Measurements from ENCODE around the gene KSR1. TPM values are rescaled to one million over a fixed set of nuclear protein-coding genes. Genes with fewer than 3 reads are reported as not detected.

Gene KSR1
- total and polyA plus RNA-seq, 2 of the 8 experiments (the other 6 are each of a cell fraction or from before 2014, with no cell fraction given) = 14.1 to 34.7 TPM

DNA sequence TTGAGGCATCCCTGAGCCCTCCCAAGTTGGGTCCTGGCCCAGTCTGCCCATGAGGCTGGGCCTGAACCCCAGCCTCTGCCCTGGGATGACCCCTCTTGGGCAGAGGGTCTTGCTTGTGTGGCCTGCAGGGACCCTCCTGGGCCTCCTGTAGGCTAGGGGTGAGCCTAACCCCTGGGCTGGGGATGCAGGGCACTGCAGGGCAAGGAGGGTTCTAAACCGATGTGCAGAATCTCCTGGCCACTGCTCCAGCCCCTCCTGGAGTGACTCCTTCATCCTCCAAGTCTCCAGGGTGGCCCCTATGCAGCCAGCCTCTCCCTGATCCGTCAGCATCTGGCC is 212.2 kb downstream of the KSR1 start:
- 91% methylated on average over 2 of the region's 2 CpGs; no CpG with 5 or more reads in 1 of the 2 experiments for WGBS, 2 experiments (ENCODE audit: extremely low coverage in 1 of 2, insufficient coverage in 1 of 2, insufficient read length in 1 of 2, insufficient replicate concordance in 2 of 2, low coverage in 1 of 2, low lambda C conversion rate in 2 of 2, missing lambda C conversion rate in 1 of 2)
- no peak for DNase-seq (ENCODE audit: low read depth in 1 of 2, low spot score in 2 of 2)
- CTCF ChIA-PET (ENCODE audit: partially characterized antibody) = no interaction called here

More for the DNA sequence above, 212.2 kb downstream of the KSR1 start:
- Histone ChIP-seq H3K36me3 (ENCODE audit: control insufficient read depth in 2 of 4, insufficient read depth in 4 of 4, low read length in 3 of 4) (no peaks in the 10 kb centered on the region), H3K9me3 (ENCODE audit: insufficient read depth in 2 of 2, low read depth in 1 of 2, low read length in 1 of 2) (no peaks in the 10 kb centered on the region), H2AFZ (ENCODE audit: low read length) (no peak overlapping the region), H3K23ac (ENCODE audit: insufficient read length) (no peak overlapping the region), H3K4me2 (ENCODE audit: insufficient read depth in 1 of 2, low read depth in 2 of 2, low read length in 2 of 2) (no peak overlapping the region), H3K27me3 (replicated peaks in 1 of 4; ENCODE audit: control insufficient read depth in 3 of 4, extremely low read depth in 1 of 4, insufficient read depth in 3 of 4, low read length in 3 of 4) (no peaks in the 10 kb centered on the region), H2BK20ac (ENCODE audit: low read length) (no peak overlapping the region), H3K4ac (replicated peaks; ENCODE audit: insufficient read length, low read depth, low read length) (no peak overlapping the region), H2AK5ac (ENCODE audit: low read depth, low read length) (no peak overlapping the region), H3K23me2 (ENCODE audit: low read depth, low read length) (no peaks in the 10 kb centered on the region), H3K18ac (ENCODE audit: extremely low read depth, low read length) (no peak overlapping the region), H2BK12ac (ENCODE audit: low read depth, low read length) (no peak overlapping the region), H3K4me1 (replicated peaks in 1 of 4; ENCODE audit: control insufficient read depth in 3 of 4, insufficient read depth in 4 of 4, low read length in 3 of 4) (no peaks in the 10 kb centered on the region), H3K14ac (ENCODE audit: insufficient read length) (no peak overlapping the region), H2BK15ac (ENCODE audit: low read length) (no peak overlapping the region), H3K56ac (replicated peaks; ENCODE audit: insufficient read length, low read depth, low read length) (no peak overlapping the region), H3K79me2 (ENCODE audit: control insufficient read depth in 1 of 2, insufficient read depth in 2 of 2, low read length in 2 of 2) (no peaks in the 10 kb centered on the region), H3K27ac (ENCODE audit: low read depth, low read length) (no peak overlapping the region), H4K5ac (ENCODE audit: insufficient read length, low read depth, low read length) (no peak overlapping the region), H2BK5ac (ENCODE audit: low read depth, low read length) (no peak overlapping the region), H3K4me3 (ENCODE audit: extremely low read depth in 1 of 4, insufficient read depth in 2 of 4, low read depth in 3 of 4, low read length in 4 of 4) (no peak overlapping the region), H2BK120ac (replicated peaks; ENCODE audit: low read depth, low read length) (no peak overlapping the region), H3K9ac (replicated peaks in 1 of 4; ENCODE audit: extremely low read depth in 1 of 4, low read depth in 3 of 4, low read length in 3 of 4) (no peak overlapping the region), H3K79me1 (ENCODE audit: low read depth, low read length) (no peaks in the 10 kb centered on the region), H4K91ac (replicated peaks; ENCODE audit: insufficient read length, low read length) (no peak overlapping the region), H4K8ac (ENCODE audit: extremely low read depth, insufficient read depth, low read length) (no peak overlapping the region), H4K20me1 (replicated peaks in 1 of 2; ENCODE audit: control insufficient read depth in 1 of 2, insufficient read depth in 2 of 2, low read length in 2 of 2) (peaks cover 0 to 2% of the 10 kb centered on the region in 2 experiments)
- POLR2A ChIA-PET (ENCODE audit: partially characterized antibody) = no interaction called here
- TF ChIP-seq SRF (IDR thresholded peaks at IDR 0.05; ENCODE audit: low read depth, low read length) (no peak), CTBP2 (IDR thresholded peaks at IDR 0.05; ENCODE audit: borderline replicate concordance, insufficient read depth, insufficient read length, low read length) (no peak), HDAC6 (IDR thresholded peaks at IDR 0.05; ENCODE audit: low read depth, low read length) (no peak), CHD1 (IDR thresholded peaks at IDR 0.05; ENCODE audit: low read depth, low read length) (no peak), GTF2F1 (IDR thresholded peaks at IDR 0.05; ENCODE audit: borderline replicate concordance, low read depth, low read length) (no peak), E2F6 (IDR thresholded peaks at IDR 0.05) (no peak), JUND (IDR thresholded peaks at IDR 0.05; ENCODE audit: low read length) (no peak), SAP30 (IDR thresholded peaks at IDR 0.05; ENCODE audit: insufficient read depth, insufficient replicate concordance, low read length) (no peak), ASH2L (IDR thresholded peaks at IDR 0.05; ENCODE audit: low read length) (no peak), CBX5 (IDR thresholded peaks at IDR 0.05; ENCODE audit: low read depth, low read length) (no peak), NRF1 (IDR thresholded peaks at IDR 0.05; ENCODE audit: low read depth, low read length) (no peak), TEAD4 (IDR thresholded peaks at IDR 0.05; ENCODE audit: low read depth, low read length) (no peak), YY1 (IDR thresholded peaks at IDR 0.05; ENCODE audit: low read depth, low read length) (no peak)
- no peak for FAIRE-seq

Measured in H1 (cell line).